Myocyte (in vitro differentiated cells): Measurements from ENCODE around the gene TSC22D3. TPM values are rescaled to one million over a fixed set of nuclear protein-coding genes. Genes with fewer than 3 reads are reported as not detected.
"Not testable (repeated sequence)": the region's sequence is repeated elsewhere in the genome, so short reads cannot be mapped to it uniquely, and the experiment has no call there.

ENCODE experiments used
- DNase-seq: peaks from one replicate; pipeline ENCODE4 v3.0.0-alpha.2; 2012; ENCODE audit warnings: low read depth
- total RNA-seq: library from RNA; depleted of rRNA; stranded (reverse); fragments of >200 nt; gene quantifications from 2 replicates; pipeline ENCODE4 v1.2.3, GENCODE V29; 2014

The TSC22D3 gene
- total RNA-seq, 1 donor from 2014 or later: 57.1 TPM

DNA sequence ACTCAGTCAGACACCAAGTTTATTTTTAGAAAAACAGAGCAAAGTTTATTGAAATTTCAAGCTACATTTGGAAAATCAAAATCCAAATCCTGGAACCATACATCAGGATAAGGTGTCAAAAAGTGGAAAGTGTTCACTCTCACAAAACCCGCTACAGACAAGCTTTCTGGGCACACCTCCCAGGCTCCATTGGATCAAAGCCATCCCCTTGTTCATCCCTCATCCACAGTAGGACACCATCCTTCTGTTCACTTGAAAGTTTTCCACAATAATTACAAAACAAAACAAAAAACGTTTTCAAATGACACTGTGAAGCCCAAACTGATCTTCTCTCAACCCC is 62.4 kb downstream of the TSC22D3 start:
- no peak for DNase-seq

DNA sequence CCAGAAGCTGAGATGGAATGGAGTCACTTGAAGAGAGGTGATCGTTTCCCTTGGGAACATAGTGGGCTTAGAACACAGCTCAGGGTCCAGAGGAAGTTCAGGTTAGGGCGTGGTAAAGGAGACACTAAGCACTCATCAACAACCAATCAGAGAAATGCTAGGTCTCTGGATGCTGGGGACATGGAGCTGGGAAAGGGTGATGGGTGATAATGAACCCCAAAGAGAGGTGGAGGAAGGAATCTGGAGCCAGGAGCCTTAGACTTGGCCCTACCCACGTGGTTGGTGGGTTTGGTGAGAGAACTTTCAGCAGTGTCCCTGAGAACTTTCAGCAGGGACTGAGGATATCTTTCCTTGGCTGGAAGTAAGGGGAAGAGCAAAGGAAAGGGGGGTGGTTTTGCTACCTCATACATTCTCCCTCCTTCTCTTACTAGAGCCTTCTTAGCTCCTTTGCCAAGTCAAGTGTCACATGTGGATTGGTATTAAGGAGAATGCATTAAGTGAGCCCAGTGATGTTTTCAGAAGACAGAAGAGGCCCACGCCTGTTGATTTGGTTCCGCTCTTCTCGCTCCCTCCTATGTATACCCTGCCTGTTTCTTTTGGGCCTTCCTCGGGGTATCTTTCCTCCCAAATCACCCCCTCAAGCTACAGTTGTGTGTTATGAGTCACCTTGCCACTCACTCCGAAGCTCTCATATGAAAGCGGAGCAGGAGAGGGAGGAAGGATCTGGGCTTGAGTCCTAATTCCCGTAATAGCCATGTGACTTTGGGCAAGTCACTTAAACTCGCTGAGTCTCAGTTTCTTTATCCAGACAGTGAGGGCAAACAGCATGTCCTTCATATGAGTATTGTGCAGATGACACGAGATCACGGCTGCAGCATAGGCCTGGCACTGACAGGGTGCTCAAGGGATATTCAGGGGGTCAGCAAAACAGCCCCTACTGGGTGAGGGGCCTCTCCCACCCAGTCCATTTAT is 63.1 kb downstream of the TSC22D3 start:
- DNase-seq: peak; percentile 65

DNA sequence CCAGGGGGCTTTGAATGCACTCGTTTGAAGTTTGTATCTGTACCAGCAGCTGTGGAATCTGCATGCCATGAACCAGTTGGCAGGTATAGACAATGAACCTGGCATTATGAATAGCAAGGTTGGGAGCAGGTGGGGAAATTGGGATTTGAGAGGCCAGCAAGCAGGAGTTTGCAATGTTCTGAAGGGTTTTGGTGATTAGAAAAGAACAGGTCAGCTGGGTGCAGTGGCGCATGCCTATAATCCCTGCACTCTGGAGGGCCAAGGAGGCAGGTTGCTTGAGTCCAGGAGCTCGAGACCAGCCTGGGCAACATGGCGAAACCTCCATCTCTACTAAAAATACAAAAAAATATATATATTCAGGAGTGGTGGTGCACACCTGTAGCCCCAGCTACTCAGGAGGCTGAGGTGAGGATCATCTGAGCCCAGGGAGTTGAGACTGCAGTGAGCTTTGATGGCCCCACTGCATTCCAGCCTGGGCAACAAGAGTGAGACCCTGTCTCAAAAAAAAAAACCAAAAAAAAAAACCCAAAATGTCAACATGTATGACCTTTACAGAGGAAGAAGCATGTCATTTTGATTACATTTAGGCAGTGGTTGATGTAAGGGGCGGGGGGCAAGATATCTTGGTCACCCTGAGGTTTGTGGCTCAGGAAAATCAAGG is 63.9 kb downstream of the TSC22D3 start:
- no peak for DNase-seq

DNA sequence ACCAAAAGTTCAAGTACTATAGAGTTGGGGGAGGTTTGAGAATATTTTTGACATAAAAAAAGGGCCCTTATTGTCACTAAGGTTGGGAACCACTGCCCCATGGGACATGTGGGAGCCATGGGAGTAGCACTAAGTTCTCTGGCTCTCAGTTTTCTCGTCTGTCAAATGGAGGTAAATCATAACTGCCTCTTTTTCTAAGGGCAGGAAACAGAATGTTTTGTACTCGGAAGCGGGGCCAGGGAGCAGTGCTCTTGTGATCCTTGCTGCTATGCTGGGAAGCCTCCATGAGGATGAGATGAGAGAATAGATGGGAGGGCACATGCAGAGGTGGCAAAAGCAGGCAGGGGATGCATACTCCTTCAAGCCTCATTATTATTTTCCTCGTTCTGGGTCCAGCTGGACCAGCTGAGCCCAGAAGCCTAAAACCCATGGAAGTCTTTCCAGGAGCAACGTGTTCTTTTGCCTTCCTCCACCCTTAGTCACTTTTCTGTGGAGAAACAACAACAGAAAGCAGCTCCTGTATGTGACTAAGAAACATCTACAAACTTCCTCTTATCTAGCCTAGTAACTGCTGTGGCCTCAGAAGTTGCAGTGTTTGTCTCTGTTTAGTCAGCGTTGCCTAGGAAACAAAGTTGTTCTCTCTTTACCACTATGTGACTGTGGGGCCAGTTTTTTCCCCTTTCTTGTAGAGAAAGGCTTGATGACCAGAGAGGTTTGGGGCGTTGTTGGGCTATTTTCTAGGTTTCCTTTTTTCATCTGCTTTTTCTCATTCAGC is 64.8 kb downstream of the TSC22D3 start:
- peak; percentile 72 for DNase-seq

DNA sequence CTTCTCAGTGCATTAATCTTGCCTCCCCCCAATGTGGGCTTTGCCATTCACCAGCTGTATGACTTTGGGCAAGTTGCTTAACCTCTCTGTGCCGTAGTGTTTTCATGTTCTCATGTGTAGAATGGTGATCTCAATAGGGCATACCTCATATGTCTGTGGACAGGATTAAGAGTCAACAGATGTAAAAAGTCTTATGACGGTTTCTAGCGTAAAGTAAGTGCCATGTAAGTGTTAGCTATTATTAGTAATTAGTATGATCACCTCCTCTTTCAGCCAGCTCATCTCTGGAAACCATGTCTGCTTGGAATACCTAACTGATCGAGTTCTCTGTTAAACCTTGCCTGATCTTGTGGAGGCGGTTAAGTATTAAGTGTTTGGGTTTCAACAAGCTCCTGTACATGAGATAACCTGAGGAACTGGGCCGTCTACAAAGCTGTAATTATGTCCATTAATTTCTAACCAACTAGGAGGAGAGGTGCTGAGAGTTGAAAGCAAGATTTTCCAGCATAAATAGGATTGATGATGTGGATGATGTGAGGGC is 66.3 kb downstream of the TSC22D3 start:
- DNase-seq: no peak

DNA sequence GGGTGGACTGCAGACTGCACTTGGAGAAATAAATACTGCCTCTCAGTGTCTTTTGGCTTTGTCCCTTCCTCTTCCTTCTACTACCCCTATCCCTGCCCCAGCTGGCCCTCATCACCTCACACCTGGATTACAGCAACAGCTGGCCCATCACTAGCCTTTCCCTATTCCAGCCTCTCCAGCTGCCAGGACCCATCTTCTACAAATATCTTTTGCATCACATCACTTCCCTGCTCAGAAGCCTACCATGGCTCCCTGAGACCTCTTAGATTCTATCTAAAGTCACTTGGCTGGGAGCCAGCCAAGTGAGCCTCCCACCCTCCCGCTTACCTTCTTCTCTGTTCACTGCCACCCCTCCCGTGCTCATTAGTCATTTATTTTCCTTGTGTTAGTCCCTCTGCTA is 66.8 kb downstream of the TSC22D3 start:
- no peak for DNase-seq

DNA sequence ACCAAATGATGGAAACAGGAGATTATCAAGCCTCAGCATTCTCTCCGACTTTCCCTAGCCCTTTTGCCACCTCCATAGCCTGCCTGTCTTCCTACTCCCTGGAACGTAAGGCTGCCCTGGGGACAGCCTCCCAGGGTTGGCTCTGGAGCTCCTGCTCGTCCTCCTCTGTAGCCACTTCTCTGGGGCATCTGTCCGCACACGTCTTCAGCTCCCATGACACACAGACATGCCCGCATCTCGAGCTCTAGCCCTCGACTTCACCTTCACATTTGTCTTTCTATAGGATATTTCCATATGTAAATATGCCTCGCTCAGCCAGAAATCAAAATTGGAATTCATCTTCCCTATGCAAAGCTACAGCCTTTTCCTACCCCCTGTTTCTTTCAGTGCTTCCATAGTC is 67.7 kb downstream of the TSC22D3 start:
- DNase-seq: no peak

DNA sequence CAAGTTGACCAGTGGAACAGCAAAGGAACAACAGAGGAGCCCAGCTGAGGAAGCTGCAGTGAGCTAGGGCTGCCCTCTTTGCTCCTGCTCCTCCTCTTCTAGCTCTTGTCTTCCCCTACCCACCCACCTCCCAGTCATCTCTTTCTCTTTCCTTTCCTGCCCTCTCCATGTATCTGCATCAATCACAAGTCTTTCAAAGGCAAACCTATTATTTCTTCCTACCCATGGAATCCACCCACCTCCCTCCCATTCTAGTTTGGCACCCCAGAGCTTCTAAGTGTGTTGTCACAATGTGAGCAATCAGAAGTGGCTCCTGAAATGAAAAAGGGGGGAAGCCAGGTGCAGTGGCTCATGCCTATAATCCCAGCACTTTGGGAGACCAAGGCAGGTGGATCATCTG is 69.3 kb downstream of the TSC22D3 start:
- DNase-seq: no peak

DNA sequence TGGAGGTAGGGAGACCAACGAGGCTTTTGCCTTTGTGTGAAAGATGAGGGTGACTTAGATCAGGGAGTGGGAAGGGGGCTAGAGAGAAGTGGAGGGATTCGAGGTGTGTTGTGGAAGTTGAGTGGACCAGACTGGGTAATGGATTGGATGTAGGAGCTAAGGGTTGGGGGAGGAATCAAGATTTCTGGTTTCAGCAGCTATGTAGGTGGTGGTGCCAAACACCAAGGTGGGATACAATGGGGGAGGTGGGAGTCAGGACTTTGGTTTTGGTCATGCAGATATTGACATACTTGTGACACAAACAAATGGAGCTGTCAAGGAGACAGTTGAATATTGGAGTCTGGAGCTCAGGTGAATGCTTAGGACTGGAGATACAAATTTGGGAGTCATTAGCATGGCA is 71.0 kb downstream of the TSC22D3 start:
- DNase-seq: no peak

DNA sequence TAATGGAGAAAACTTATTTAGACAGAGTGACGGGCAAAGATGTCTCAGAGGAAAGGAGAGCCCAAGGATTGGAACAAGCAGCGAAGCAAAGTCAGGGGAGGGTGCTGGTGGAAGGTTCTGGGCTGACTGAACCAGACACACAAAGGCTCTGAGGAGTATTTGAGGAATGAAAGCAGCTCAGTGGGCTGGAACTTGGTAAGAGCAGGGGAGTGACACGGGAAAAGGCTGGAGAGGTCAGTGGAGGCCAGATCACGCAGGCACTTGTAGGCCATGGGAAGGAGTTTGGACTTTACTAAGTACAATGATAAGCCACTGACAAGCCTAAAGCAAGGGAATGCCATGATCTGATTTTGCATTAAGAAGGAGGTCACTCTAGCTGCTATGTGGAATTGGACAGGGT is 71.4 kb downstream of the TSC22D3 start:
- DNase-seq: no peak

DNA sequence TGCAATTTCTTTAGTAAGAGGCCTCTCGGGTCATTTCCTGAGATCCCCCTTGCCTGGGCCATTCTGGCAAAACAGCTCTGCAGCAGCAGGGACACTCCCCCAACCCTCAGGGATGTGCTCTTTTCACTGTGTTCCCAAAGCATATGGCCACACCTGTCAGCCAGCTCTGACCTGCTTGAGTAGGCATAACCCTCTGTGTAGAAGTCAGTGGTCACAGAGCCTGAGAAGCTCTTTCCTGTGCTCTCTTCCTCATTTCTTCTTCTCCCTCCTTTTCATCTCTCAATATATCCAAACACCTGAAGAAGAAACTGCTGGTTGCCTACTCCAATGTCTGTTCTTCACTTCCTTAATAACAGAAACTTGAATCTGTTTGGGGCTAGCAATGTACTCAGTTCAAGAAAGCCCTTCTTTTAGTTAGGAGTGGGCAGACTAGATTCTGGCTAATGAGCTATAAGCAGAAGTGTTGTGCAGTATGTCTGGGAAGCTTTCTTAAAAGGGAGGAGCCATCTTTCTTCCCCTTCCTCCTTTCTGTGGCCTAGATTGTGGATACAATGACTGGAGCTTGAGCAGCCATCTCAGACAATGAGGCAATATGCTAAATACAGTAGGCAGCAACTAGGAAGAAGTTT is 74.0 kb downstream of the TSC22D3 start:
- no peak for DNase-seq

DNA sequence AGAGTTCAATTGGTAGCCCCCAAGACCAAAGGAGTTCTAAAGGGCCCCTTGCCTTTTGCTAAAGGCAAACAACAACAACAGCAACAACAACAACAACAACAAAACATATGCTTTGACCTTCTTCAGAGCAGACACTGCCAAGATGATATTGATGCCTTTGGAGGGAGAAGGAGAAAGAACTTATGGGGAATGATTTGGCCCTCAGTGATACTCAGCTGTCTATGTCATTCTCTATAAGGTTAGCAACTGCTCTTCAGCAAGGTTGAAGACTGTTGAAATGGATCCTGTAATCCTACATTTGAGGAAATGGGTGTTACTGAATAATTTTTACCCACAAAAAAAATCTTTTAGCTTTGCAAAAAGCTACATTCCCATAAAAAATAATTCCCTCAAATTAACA is 74.8 kb downstream of the TSC22D3 start:
- no peak for DNase-seq

DNA sequence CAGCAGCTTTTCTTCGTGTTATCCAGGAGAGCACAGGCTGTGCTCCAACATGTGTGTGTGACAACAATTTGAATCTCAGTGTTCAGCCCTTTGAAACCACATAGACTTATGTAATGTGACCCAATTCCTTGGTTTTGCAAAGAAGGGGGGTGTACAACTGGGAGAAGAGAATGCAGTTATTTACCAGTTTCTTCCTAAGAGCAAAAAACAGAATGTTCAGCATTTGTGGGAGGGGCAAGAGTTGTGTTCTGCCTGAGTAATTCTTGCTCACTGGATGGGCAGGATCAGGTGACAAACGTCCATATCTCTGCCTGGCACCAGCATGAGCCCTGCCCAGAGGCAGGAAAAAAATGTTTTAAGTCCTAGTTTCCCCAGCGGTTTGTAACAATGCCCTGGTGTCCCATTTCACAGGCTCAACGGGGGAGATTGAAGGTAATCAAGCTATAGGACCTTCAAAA is 75.2 kb downstream of the TSC22D3 start:
- peak; percentile 67 for DNase-seq

DNA sequence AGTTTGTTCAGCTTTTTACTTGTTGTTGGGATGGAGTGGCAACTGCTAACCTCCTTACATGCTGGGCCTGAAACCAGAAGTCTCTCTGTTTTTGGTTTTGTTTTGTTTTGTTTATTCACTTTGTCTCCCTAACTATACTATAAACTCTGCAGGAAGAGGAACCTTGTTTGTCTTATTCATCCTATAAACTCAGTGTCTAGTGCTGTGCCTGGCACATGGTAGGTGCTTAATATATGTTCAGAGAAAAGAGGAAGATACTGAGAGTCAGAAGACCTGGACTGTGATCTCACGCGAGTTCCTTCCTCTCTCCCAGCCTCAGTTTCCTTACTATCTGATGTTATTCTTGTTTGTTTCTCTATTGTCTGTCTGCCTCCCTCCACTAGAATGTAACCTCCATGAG is 76.0 kb downstream of the TSC22D3 start:
- DNase-seq: no peak

DNA sequence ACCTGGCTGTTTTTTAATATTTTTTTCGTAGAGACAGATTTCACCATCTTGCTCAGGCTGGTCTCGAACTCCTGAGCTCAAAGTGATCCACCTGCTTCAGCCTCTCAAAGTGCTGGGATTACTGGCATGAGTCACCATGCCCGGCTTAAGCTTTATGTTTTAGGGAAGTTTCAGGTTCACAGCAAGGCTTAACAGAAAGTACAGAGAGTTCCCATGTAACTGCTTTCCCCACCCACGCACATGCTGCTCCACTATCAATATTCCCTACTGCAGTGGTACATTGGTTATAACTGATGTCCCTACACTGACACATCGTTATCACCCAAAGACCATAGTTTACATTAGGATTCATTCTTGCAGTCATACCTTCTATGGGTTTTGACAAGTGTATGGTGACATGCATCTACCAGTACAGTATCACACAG is 84.6 kb downstream of the TSC22D3 start:
- no peak for DNase-seq

DNA sequence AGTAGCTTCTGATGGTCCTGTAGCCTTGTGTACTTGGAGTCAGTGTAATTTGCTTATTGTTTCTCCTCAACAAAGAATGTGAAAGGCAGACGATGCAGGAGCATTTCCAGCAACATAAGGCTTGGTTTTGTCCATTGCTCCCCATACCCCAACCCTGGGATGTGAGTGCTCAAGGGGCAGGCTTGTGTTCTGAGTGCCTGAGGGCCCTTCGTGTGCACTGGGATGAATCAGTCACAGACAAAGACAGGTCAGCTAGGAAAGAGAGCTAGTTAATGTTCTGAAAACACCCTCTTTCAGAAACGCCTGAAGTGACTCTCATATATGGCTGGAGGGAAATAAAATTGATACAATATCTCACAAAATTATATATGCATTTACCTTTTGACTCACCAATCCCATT is 88.1 kb downstream of the TSC22D3 start:
- DNase-seq: no peak

DNA sequence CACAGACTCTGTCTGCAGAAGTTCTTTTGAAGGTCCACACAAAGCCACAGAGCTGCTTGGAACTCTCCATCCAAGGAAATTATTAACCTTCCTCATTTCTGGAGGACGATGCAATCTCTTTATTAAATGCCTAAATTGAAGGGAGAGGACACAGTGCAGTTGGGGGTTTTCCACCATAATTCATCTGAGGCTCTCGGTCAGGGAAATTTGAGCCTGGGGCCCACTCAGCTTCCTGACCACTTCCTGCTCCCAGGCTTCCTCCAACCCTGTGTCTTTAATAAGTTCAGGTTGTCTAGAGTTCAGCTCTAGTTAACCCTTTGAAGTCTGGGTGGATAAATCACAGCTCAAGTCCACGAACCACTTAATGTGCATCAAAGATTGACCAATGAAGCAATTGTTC is 88.8 kb downstream of the TSC22D3 start:
- DNase-seq: no peak

DNA sequence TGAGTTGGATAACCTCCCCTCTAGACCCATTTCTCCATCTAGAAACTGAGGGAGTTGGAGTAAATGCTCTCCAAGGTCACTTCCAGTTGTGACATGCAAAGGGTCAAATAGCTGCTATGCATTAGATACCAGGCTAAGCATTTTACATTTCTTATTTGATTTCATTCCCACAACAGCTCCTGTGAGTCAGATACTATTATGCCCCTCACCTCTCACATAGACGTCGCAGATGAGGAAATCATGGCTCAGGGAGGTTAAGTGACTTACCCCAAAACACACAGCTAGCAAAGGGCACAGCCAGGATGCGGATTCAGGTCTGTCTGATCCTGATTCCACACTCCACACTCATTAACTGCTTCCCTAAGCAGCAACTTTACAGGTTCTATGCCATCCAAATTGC is 89.6 kb downstream of the TSC22D3 start:
- DNase-seq: no peak

DNA sequence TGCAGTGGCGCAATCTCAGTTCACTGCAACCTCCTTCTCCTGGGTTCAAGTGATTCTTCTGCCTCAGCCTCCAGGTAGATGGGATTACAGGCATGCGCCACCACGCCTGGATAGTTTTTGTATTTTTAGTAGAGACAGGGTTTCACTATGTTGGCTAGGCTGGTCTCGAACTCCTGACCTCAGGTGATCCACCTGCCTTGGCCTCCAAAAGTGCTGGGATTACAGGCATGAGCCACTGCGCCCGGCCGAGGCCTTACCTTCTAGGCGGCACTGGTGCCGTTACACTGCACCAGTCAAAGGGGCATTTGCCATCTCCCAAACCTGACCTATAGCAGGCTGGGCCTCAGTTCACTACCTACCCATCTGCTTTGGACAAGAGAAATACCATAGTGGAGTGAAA is 90.0 kb downstream of the TSC22D3 start:
- DNase-seq: not testable (repeated sequence)

DNA sequence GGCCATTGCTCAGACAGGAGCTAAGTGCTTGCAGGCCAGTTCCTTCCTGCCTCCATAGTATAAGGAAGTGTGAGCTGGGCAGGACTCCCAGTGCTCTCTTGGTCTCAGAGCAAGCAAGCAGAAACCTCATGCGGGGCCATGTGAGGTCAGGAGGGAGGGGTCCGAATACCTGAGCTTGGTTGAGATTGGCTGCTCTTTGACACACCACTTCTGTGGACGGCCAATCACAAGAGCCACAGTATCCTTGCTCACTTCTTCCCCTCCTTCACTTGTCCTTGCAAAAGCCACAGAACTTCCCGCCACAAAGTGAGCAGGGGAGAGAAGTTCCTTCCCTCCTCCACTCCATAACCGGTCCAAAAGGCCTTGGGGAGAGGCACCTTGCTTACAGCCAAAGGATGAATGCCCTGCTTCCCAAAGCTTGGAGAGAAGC is 90.6 kb downstream of the TSC22D3 start:
- DNase-seq: no peak

DNA sequence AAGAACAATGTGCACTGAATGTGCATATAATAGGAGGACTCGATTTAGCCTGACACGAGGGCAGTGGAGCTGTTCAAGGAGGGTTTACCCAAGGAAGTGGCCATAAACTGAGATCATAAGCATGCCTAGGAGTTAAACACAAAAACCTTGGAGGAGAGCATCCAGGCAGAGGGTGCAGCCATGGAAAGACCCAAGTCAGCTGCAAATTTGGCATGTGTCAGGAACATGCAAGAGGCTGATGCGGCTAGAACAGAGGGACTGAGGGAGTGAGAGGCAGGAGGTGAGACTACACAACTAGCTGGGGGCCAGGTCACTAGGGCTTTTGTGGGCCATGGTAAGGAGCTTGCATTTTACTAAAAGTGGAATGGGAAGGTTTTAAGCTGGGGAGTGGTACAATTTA is 91.7 kb downstream of the TSC22D3 start:
- DNase-seq: no peak
